Cardiac fibroblast (primary cell): ENCODE results near the gene SUGCT.

Experiments used
- DNase-seq, 2 donors: peaks; one replicate each; pipeline versions ENCODE4 v3.0.0 to v3.0.0-alpha.2; 2010; ENCODE audit warnings: low read depth in 2 of 2
- H3K4me3 ChIP-seq, 2 donors: replicated peaks in 1 of 2; 1 replicate in 1 of 2; 2 replicates in 1 of 2; pipeline ENCODE4 v1.5.1; 2011; ENCODE audit warnings: low read depth in 2 of 2, low read length in 2 of 2, mild to moderate bottlenecking in 2 of 2, moderate library complexity in 1 of 2
- TF ChIP-seq, protein P1 (sequence below): IDR thresholded peaks from one replicate; pipeline ENCODE4 v1.5.1; 2011; ENCODE audit warnings: low read depth, mild to moderate bottlenecking, low read length, inconsistent platforms

Gene SUGCT

DNA sequence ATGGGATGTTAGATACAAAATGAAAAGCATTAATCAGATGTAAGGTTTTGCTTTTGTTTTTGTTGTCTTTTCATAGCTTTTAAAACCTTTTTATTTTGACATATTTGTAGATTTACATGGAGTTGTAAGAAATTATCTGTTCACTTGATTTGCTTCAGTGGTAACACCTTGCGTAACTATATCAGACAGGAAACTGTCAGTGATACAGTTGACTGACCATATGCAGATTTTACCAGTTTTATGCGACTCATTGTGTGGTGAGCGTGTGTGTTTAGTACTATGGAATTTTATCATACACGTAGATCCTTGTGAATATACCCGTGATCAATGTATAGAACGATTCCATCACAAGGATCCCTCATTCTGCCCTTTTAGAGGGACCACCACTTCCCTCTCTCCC, 701.4 kb downstream of the SUGCT start:
- TF ChIP-seq, protein P1, sequence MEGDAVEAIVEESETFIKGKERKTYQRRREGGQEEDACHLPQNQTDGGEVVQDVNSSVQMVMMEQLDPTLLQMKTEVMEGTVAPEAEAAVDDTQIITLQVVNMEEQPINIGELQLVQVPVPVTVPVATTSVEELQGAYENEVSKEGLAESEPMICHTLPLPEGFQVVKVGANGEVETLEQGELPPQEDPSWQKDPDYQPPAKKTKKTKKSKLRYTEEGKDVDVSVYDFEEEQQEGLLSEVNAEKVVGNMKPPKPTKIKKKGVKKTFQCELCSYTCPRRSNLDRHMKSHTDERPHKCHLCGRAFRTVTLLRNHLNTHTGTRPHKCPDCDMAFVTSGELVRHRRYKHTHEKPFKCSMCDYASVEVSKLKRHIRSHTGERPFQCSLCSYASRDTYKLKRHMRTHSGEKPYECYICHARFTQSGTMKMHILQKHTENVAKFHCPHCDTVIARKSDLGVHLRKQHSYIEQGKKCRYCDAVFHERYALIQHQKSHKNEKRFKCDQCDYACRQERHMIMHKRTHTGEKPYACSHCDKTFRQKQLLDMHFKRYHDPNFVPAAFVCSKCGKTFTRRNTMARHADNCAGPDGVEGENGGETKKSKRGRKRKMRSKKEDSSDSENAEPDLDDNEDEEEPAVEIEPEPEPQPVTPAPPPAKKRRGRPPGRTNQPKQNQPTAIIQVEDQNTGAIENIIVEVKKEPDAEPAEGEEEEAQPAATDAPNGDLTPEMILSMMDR = no peak
- H3K4me3 ChIP-seq = no peak overlapping the region
- DNase-seq = no peak

DNA sequence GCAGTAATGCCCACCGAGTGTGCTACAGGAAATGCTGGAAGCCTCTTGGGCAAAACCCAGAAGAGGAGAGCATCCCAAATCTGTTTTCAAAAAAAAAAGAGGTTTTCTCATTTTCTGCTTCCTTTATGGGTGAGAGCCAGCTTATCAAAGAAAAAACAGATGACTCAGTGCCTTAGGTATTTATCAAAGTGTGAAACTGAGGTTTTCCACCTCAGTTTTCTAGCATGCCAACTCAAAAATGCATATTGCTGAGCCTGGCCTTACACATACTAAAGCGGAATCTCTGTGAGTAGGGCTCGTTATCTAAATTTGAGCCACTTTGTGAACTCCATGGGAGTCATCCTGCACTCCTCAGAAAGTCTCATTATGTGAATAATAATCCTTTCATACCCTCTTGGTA, 705.1 kb downstream of the SUGCT start:
- H3K4me3 ChIP-seq = no peak overlapping the region
- TF ChIP-seq, protein P1 = no peak
- peak; percentile 61 to 66 for DNase-seq

DNA sequence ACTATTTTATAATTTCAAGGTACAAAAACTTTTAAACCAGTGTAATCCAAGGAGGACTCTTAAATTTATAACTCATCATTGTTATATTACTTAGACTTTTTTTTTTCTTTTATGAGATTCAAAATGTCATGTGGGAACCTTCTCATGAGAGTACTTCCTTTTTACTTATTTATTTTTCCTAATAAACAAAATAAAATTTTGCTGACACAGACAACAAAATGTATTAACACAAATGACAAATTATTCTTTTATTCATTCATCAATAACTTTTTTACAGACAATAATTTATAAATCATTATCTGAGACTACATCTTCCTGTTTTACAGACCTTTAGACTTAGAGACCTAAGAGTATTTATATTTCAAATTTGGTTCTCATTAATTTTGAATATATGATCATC, 706.2 kb downstream of the SUGCT start:
- TF ChIP-seq, protein P1 = no peak
- H3K4me3 ChIP-seq = no peak overlapping the region
- DNase-seq = no peak

DNA sequence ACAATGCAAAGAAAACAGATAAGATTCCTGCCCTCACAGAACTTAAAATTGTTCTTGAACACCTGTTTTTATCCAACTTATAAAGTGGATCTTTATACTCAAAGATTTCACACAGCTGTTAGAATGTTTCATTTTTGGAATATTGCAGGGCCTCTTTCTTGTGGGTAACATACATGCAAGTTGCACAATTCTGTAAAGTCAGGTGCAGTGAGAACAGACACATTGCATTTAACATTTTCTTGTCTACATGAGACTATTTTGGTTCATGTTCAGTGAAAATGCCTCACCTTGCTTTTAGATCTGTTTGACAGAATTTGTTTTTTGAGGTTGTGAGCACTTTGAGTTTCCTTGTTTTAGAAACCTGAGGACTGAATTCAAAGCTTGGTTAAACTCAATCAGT, 707.8 kb downstream of the SUGCT start:
- DNase-seq = no peak
- TF ChIP-seq, protein P1 = no peak
- H3K4me3 ChIP-seq = no peak overlapping the region

DNA sequence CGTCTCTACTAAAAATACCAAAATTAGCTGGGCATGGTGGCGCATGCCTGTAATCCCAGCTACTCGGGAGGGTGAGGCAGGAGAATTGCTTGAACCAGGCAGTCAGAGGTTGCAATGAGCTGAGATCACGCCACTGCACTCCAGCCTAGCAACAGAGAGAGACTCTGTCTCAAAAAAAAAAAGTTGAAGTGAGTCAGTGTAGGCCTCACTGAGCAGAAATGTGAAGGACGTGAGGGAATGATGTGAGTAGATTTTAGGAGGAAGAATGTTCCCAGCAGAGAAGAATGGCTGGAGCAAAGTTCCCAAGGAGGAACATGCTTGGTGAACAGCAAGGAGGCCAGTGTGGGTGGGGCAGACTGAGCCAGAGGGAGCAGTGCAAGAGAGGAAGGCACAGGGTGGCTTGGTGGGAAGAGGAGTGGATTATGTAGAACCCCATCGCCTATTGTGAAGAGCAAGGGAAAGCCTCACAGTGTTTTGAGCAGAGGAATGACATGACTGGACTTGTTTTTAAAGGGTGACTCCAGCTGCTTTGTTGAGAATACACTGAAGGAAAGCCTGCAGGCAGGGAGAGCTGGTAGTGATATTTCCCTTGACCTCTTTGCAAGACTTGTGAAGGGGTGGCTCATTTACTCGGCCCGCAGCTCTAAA, 708.7 kb downstream of the SUGCT start:
- no peak overlapping the region for H3K4me3 ChIP-seq
- peak in 1 of 2 donors; percentile 61 for DNase-seq
- TF ChIP-seq, protein P1 = no peak

DNA sequence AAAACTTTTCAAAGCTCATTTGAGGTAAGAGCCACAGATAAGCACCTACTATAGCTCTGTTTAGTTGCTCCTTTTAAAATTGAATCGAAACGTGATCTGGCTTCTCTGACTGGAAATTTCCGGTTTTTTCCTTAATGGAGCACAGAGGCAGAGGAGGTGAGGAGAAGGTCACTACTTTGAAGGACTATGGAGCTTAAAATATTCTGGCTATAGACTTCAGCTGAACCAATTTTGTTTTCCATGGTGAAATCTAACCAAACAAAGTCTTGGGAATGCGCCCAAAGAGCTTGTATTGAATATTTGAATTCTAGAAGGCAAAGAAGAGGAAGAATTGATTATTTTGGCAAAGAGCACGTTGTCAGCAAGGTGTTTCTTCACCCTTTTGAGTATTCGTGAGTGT, 711.1 kb downstream of the SUGCT start:
- DNase-seq = no peak
- TF ChIP-seq, protein P1 = no peak
- no peak overlapping the region for H3K4me3 ChIP-seq

DNA sequence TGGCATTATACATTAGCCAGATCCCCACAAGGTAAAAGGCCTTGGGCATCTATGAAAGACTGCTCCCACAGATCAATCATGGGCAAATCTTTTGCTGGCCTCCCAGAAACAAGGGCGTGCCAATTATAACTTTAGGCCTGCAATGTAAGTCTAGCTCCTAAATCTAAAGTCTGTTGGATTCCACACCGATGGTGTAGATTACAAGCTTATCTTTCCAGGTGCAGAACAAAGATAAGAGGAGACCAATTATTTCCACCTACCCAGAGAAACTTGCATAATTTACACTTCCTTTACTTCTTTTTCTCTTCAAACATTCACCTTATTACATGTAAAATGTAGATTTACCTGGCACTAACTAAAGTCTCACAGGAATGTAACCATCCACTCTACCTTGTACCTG, 713.1 kb downstream of the SUGCT start:
- no peak overlapping the region for H3K4me3 ChIP-seq
- no peak for DNase-seq
- TF ChIP-seq, protein P1 = no peak
